Endodermal cell (in vitro differentiated cells): Measurements from ENCODE around the gene SLAIN2. TPM values are rescaled to one million over a fixed set of nuclear protein-coding genes. Genes with fewer than 3 reads are reported as not detected.
"Not testable (repeated sequence)": the region's sequence is repeated elsewhere in the genome, so short reads cannot be mapped to it uniquely, and the experiment has no call there.

Source experiments
- DNase-seq: peaks from one replicate; pipeline ENCODE4 v3.0.0-alpha.2; 2017
- H3K27ac ChIP-seq: 2 replicates; pipeline ENCODE4 v1.5.1; 2013; ENCODE audit warnings: mild to moderate bottlenecking, low read depth, low read length, moderate library complexity
- H3K27me3 ChIP-seq: 2 replicates; pipeline ENCODE4 v1.6.1; 2013; ENCODE audit warnings: mild to moderate bottlenecking, low read length, moderate library complexity; ENCODE audit not compliant: insufficient read depth, control insufficient read depth, poor library complexity, severe bottlenecking
- H3K36me3 ChIP-seq: 2 replicates; pipeline ENCODE4 v1.7.0; 2013; ENCODE audit warnings: mild to moderate bottlenecking, low read length, moderate library complexity; ENCODE audit not compliant: control insufficient read depth, insufficient read depth
- H3K4me1 ChIP-seq: one replicate; pipeline ENCODE4 v1.7.0; 2013; ENCODE audit warnings: low read length; ENCODE audit not compliant: control insufficient read depth, insufficient read depth
- H3K4me3 ChIP-seq: 2 replicates; pipeline ENCODE4 v1.5.1; 2013; ENCODE audit warnings: mild to moderate bottlenecking, low read length, moderate library complexity
- H3K9ac ChIP-seq: 2 replicates; pipeline ENCODE4 v1.6.1; 2013; ENCODE audit warnings: mild to moderate bottlenecking, low read length, moderate library complexity; ENCODE audit not compliant: poor library complexity, severe bottlenecking; ENCODE audit errors: extremely low read depth
- H3K9me3 ChIP-seq: 2 replicates; pipeline ENCODE4 v1.6.1; 2013; ENCODE audit warnings: mild to moderate bottlenecking, low read length, moderate library complexity; ENCODE audit not compliant: control insufficient read depth
- H3K27ac Mint-ChIP-seq: 2 replicates; pipeline ENCODE4 v1.8.0; 2020; ENCODE audit warnings: mixed read lengths
- H3K27me3 Mint-ChIP-seq: 2 replicates; pipeline ENCODE4 v1.8.0; 2021; ENCODE audit warnings: mild to moderate bottlenecking, mixed read lengths; ENCODE audit not compliant: insufficient read depth
- H3K36me3 Mint-ChIP-seq: 2 replicates; pipeline ENCODE4 v1.8.0; 2020; ENCODE audit warnings: low read depth, mixed read lengths
- H3K4me1 Mint-ChIP-seq: 2 replicates; pipeline ENCODE4 v1.8.0; 2020; ENCODE audit warnings: mixed read lengths
- H3K4me3 Mint-ChIP-seq: 2 replicates; pipeline ENCODE4 v1.8.0; 2020; ENCODE audit warnings: mild to moderate bottlenecking, moderate library complexity, mixed read lengths
- H3K9me3 Mint-ChIP-seq: 2 replicates; pipeline ENCODE4 v1.8.0; 2020; ENCODE audit warnings: mild to moderate bottlenecking, mixed read lengths
- CTCF ChIP-seq: fragments of 200-600 bp; sonication (generic); conservative IDR thresholded peaks from 2 replicates; pipeline ENCODE4 v1.5.0; 2021; ENCODE audit warnings: antibody characterized with exemption, mild to moderate bottlenecking
- WGBS, 2 experiments: methylation state at CpG; one replicate each; pipeline versions ENCODE4 v1.1.5 to v1.1.7; 2013; ENCODE audit warnings: missing lambda C conversion rate in 2 of 2, mixed read lengths in 1 of 2; ENCODE audit not compliant: insufficient coverage in 1 of 2, insufficient read length in 1 of 2; 5-methylcytosine and 5-hydroxymethylcytosine counted together
- total RNA-seq, 2 donors: library from RNA; stranded (reverse); fragmentation: NEBNext Ultra II Directional in 1 of 2; extraction: Animal tissue kit (Norgen Biotek cat#: 25700) in 1 of 2; gene quantifications; 2 replicates in 1 of 2; 3 replicates in 1 of 2; pipeline ENCODE4 v1.2.1, GENCODE V29; 2021

SLAIN2 gene
- total RNA-seq, 2 donors from 2014 or later = 42.1 to 49.8 TPM

- H3K4me1 ChIP-seq = no peaks in the 10 kb centered on the region
- H3K36me3 Mint-ChIP-seq = no peaks in the 10 kb centered on the region
- H3K9ac ChIP-seq = no peak overlapping the region
- peaks cover 7% of the 10 kb centered on the region for H3K27me3 ChIP-seq
- peaks cover 4% of the 10 kb centered on the region for H3K9me3 Mint-ChIP-seq
- no peak overlapping the region for H3K27ac Mint-ChIP-seq
- no peak for TF ChIP-seq CTCF
- H3K27me3 Mint-ChIP-seq = no peaks in the 10 kb centered on the region
- no peaks in the 10 kb centered on the region for H3K36me3 ChIP-seq
- 100% methylated on average over 2 of the region's 2 CpGs; no CpG with 5 or more reads in 1 of the 2 experiments for WGBS, 2 experiments
- no peak overlapping the region for H3K4me3 ChIP-seq
- no peak overlapping the region for H3K4me3 Mint-ChIP-seq
- no peak overlapping the region for H3K27ac ChIP-seq
- no peaks in the 10 kb centered on the region for H3K4me1 Mint-ChIP-seq
- DNase-seq = no peak
- no peaks in the 10 kb centered on the region for H3K9me3 ChIP-seq
These were observed 32.4 kb upstream of the SLAIN2 start for GRCh38 chr4:48308901-48309300.

DNA sequence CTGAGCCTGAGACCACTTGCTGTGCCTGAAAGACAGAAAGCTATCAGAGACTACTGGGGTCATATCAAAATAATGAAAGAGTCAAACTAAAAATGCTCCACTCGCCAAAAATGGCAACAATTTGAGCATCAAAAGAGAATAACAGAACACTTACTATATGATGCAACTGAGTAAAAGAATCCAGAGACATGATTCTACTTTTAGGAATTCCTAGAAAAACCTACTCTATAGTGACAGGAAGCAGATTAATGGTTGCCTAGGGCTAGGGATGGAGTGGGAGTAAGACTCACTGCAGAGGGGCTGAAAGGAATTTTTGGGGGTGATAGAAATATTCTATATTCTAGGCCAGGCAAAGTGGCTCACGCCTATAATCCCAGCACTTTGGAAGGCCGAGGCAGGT, 29.4 kb upstream of the SLAIN2 start:
- no peak overlapping the region for H3K27ac ChIP-seq
- H3K9me3 ChIP-seq = no peaks in the 10 kb centered on the region
- Mint-ChIP-seq H3K4me1 (no peaks in the 10 kb centered on the region), H3K27me3 (no peaks in the 10 kb centered on the region), H3K27ac (no peak overlapping the region), H3K9me3 (peaks cover 8% of the 10 kb centered on the region), H3K4me3 (no peak overlapping the region), H3K36me3 (no peaks in the 10 kb centered on the region)
- H3K27me3 ChIP-seq = peaks cover 7% of the 10 kb centered on the region
- no peak overlapping the region for H3K9ac ChIP-seq
- no peaks in the 10 kb centered on the region for H3K36me3 ChIP-seq
- no peak overlapping the region for H3K4me3 ChIP-seq
- DNase-seq = no peak
- 86 to 88% methylated on average over 2 to 3 of the region's 3 CpGs for WGBS, 2 experiments
- H3K4me1 ChIP-seq = no peaks in the 10 kb centered on the region
- no peak for TF ChIP-seq CTCF

DNA sequence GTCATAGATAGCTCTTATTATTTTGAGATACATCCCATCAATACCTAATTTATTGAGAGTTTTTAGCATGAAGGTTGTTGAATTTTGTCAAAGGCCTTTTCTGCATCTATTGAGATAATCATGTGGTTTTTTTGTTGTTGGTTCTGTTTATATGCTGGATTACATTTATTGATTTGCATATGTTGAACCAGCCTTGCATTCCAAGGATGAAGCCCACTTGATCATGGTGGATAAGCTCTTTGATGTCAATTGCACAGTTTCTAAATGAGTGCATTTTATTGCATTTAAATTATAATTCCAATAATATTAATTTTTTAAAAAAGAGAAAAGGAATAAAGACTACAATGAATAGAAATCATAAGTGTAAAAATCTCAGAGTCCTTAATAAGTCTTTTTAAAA, 26.6 kb upstream of the SLAIN2 start:
- not testable (repeated sequence) for H3K9ac ChIP-seq, H3K4me3 ChIP-seq, H3K27ac Mint-ChIP-seq, H3K4me1 ChIP-seq, H3K9me3 Mint-ChIP-seq, H3K27me3 ChIP-seq, H3K4me3 Mint-ChIP-seq, H3K36me3 Mint-ChIP-seq, H3K27ac ChIP-seq, DNase-seq, H3K36me3 ChIP-seq, H3K9me3 ChIP-seq, H3K4me1 Mint-ChIP-seq, H3K27me3 Mint-ChIP-seq
